ENCODE results near the gene PTP4A2. TPM values are rescaled to one million over a fixed set of nuclear protein-coding genes. Genes with fewer than 3 reads are reported as not detected.

Gene PTP4A2
- total and polyA plus RNA-seq, 10 of the 15 experiments (the other 5 are each of a cell fraction or from before 2014, with no cell fraction given): 180 to 909 (median 375) TPM

GRCh38 chr1:31861346-31861745 lies 76.8 kb downstream of the PTP4A2 start (continued):
- TF ChIP-seq ZNF217 (IDR thresholded peaks at IDR 0.05) (0 out of 2 replicates have a peak, but pooled peaks have one; percentile 27), TARDBP (IDR thresholded peaks at IDR 0.05; ENCODE audit: borderline replicate concordance) (no peak), BMI1 (IDR thresholded peaks at IDR 0.05; ENCODE audit: borderline replicate concordance) (no peak), ATF7 (IDR thresholded peaks at IDR 0.05; ENCODE audit: low read depth) (peak; percentile 55; the same call in 1 of the 2 replicates), NBN (IDR thresholded peaks at IDR 0.05) (0 out of 2 replicates have a peak, but pooled peaks have one; percentile 45), FOS (IDR thresholded peaks at IDR 0.05; ENCODE audit: borderline replicate concordance, extremely low read depth, insufficient read length) (no peak)

DNA sequence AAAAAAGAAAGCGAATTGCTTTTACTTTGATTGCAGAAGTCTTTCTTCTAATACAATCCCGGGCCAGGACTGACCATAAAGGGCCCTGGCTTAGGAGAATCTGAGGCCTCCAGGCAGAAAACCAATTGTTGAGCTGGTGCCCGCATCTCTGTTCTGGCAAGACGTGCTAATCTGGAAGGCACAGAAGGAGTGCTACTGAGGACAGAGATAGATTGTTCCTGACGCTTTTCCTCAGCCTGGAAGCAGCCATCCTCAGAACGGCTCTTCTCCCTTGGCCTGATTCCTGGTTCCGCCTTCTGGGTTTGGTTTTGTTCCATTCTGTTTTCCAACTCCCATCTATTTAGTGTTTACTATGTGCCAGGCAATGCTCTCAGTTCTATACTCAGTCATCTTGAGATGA lies 77.6 kb downstream of the PTP4A2 start:
- Histone ChIP-seq H2AFZ (ENCODE audit: control insufficient read depth, low read depth, low read length) (no peak overlapping the region), H3K79me2 (ENCODE audit: control insufficient read depth, insufficient read depth, low read length) (no peaks in the 10 kb centered on the region), H3K27ac (ENCODE audit: control insufficient read depth, insufficient read depth) (no peak overlapping the region), H3K9me3 (replicated peaks; ENCODE audit: control insufficient read depth, insufficient read depth, low read length) (no peaks in the 10 kb centered on the region), H3K4me2 (ENCODE audit: control insufficient read depth, insufficient read depth) (no peak overlapping the region), H4K20me1 (ENCODE audit: control insufficient read depth, insufficient read depth) (no peaks in the 10 kb centered on the region), H3K4me1 (ENCODE audit: control insufficient read depth, insufficient read depth, low read length) (peaks cover 6% of the 10 kb centered on the region), H3K9ac (ENCODE audit: control insufficient read depth, insufficient read depth, low read length) (no peak overlapping the region), H3K4me3 (no peak overlapping the region), H3K27me3 (replicated peaks in 1 of 2; ENCODE audit: control insufficient read depth in 2 of 2, insufficient read depth in 2 of 2, low read length in 1 of 2) (no peaks in the 10 kb centered on the region), H3K36me3 (ENCODE audit: control insufficient read depth in 2 of 2, insufficient read depth in 2 of 2, low read length in 1 of 2) (no peaks in the 10 kb centered on the region)
- WGBS (ENCODE audit: insufficient coverage, insufficient replicate concordance, low lambda C conversion rate, missing lambda C conversion rate): 91% methylated on average over 7 of the region's 7 CpGs
- ChIA-PET CTCF (interaction anchor here (0.8 to 5.5 kb wide), 12 partner anchors 25 to 104 kb away, joined by 3 to 42 read pairs (median 4); no protein-coding TSS in a partner anchor), RAD21 (ENCODE audit: unreplicated experiment) (interaction anchor here (0.5 to 5.2 kb wide), 13 partner anchors 17 to 202 kb away, joined by 3 to 51 read pairs (median 4); no protein-coding TSS in a partner anchor), POLR2A (interaction anchor here (0.7 kb wide), 1 partner anchor 73 kb away, joined by 3 read pairs; no protein-coding TSS in a partner anchor), SMC1A (ENCODE audit: uncharacterized antibody, unreplicated experiment) (interaction anchor here (0.7 to 2.7 kb wide), 14 partner anchors 10 to 161 kb away, joined by 3 to 27 read pairs (median 4); no protein-coding TSS in a partner anchor)
- in situ Hi-C loops (cut with MboI): no loop called here
- ATAC-seq: no peak
- FAIRE-seq: no peak
- intact Hi-C loops (cut with micrococcal nuclease; ENCODE audit: unreplicated experiment): no loop called here
- BruUV-seq (replicated peaks): no TSS peak
- DNase-seq (ENCODE audit: low read depth, low spot score): no peak
- TF ChIP-seq HDAC2 (IDR thresholded peaks at IDR 0.05): no peak
- no peak for TF ChIP-seq NFXL1 (IDR thresholded peaks at IDR 0.05; ENCODE audit: borderline replicate concordance)
- no peak for TF ChIP-seq ASH2L (IDR thresholded peaks at IDR 0.05; ENCODE audit: borderline replicate concordance, low read depth)
- TF ChIP-seq MEF2B (IDR thresholded peaks at IDR 0.05; ENCODE audit: partially characterized antibody, poor library complexity, severe bottlenecking): no peak
- TF ChIP-seq ZSCAN29 (IDR thresholded peaks at IDR 0.05): no peak
- no peak for TF ChIP-seq KAT2A (conservative IDR thresholded peaks at IDR 0.05; ENCODE audit: control insufficient read depth, low read depth, low read length)
- TF ChIP-seq LARP7 (IDR thresholded peaks at IDR 0.05): no peak
- TF ChIP-seq PML (IDR thresholded peaks at IDR 0.05; ENCODE audit: low read length): no peak
- no peak for TF ChIP-seq ZBTB40 (IDR thresholded peaks at IDR 0.05; ENCODE audit: borderline replicate concordance)
- no peak for TF ChIP-seq RAD51 (IDR thresholded peaks at IDR 0.05)
- TF ChIP-seq BACH1 (IDR thresholded peaks at IDR 0.05; ENCODE audit: borderline replicate concordance): no peak
- no peak for TF ChIP-seq MTA3 (IDR thresholded peaks at IDR 0.05; ENCODE audit: borderline replicate concordance, low read length)
- TF ChIP-seq EP300 (IDR thresholded peaks at IDR 0.05; ENCODE audit: borderline replicate concordance in 1 of 2, control insufficient read depth in 1 of 2, low read depth in 2 of 2, low read length in 2 of 2): no peak
- no peak for TF ChIP-seq RELA (IDR thresholded peaks at IDR 0.05; ENCODE audit: borderline replicate concordance, partially characterized antibody)
- TF ChIP-seq BMI1 (IDR thresholded peaks at IDR 0.05; ENCODE audit: borderline replicate concordance): no peak
- no peak for TF ChIP-seq SRF (IDR thresholded peaks at IDR 0.05; ENCODE audit: low read depth in 2 of 2, low read length in 2 of 2)

Data from GM12878 (cell line).